Rectal smooth muscle tissue (tissue), 1 donor: Measurements from ENCODE around the gene ENTHD1.
"Not testable (repeated sequence)": the region's sequence is repeated elsewhere in the genome, so short reads cannot be mapped to it uniquely, and the experiment has no call there.

Source experiments
- H3K27ac ChIP-seq: one replicate; pipeline ENCODE4 v1.7.0; 2013; ENCODE audit warnings: low read depth, low read length, inconsistent platforms
- H3K27me3 ChIP-seq: one replicate; pipeline ENCODE4 v1.7.0; 2013; ENCODE audit warnings: low read length; ENCODE audit not compliant: control insufficient read depth, insufficient read depth
- H3K36me3 ChIP-seq: one replicate; pipeline ENCODE4 v1.7.0; 2013; ENCODE audit warnings: low read length; ENCODE audit not compliant: control insufficient read depth, insufficient read depth
- H3K4me1 ChIP-seq: one replicate; pipeline ENCODE4 v1.7.0; 2013; ENCODE audit warnings: low read length; ENCODE audit not compliant: control insufficient read depth, insufficient read depth
- H3K4me3 ChIP-seq: one replicate; pipeline ENCODE4 v1.7.0; 2013; ENCODE audit warnings: low read length
- H3K9ac ChIP-seq: one replicate; pipeline ENCODE4 v1.7.0; 2013; ENCODE audit warnings: low read length

Gene ENTHD1

GRCh38 chr22:39851606-39852315, 41.8 kb downstream of the ENTHD1 start:
- no peaks in the 10 kb centered on the region for H3K27me3 ChIP-seq
- H3K27ac ChIP-seq, result no peak overlapping the region
- H3K4me1 ChIP-seq, result no peaks in the 10 kb centered on the region
- H3K4me3 ChIP-seq, result no peak overlapping the region
- no peak overlapping the region for H3K9ac ChIP-seq
- H3K36me3 ChIP-seq, result no peaks in the 10 kb centered on the region

GRCh38 chr22:39847477-39847876, 46.1 kb downstream of the ENTHD1 start:
- Histone ChIP-seq H3K4me3 (no peak overlapping the region), H3K36me3 (no peaks in the 10 kb centered on the region), H3K9ac (no peak overlapping the region), H3K4me1 (no peaks in the 10 kb centered on the region), H3K27ac (no peak overlapping the region), H3K27me3 (no peaks in the 10 kb centered on the region)

GRCh38 chr22:39846539-39846938, 47.0 kb downstream of the ENTHD1 start:
- H3K4me3 ChIP-seq, H3K9ac ChIP-seq, H3K36me3 ChIP-seq, H3K27me3 ChIP-seq, H3K27ac ChIP-seq, H3K4me1 ChIP-seq: not testable (repeated sequence)

GRCh38 chr22:39845529-39845928, 48.0 kb downstream of the ENTHD1 start:
- no peak overlapping the region for H3K27ac ChIP-seq
- H3K9ac ChIP-seq, result no peak overlapping the region
- no peaks in the 10 kb centered on the region for H3K4me1 ChIP-seq
- H3K27me3 ChIP-seq, result no peaks in the 10 kb centered on the region
- H3K36me3 ChIP-seq, result no peaks in the 10 kb centered on the region
- H3K4me3 ChIP-seq, result no peak overlapping the region

GRCh38 chr22:39839917-39840510, 53.5 kb downstream of the ENTHD1 start:
- no peak overlapping the region for H3K27ac ChIP-seq
- no peaks in the 10 kb centered on the region for H3K27me3 ChIP-seq
- H3K4me3 ChIP-seq, result no peak overlapping the region
- H3K4me1 ChIP-seq, result no peaks in the 10 kb centered on the region
- no peak overlapping the region for H3K9ac ChIP-seq
- H3K36me3 ChIP-seq, result no peaks in the 10 kb centered on the region

- H3K4me1 ChIP-seq, result no peaks in the 10 kb centered on the region
- no peaks in the 10 kb centered on the region for H3K27me3 ChIP-seq
- H3K27ac ChIP-seq, result no peak overlapping the region
- no peaks in the 10 kb centered on the region for H3K36me3 ChIP-seq
- H3K4me3 ChIP-seq, result no peak overlapping the region
- no peak overlapping the region for H3K9ac ChIP-seq
Measured at GRCh38 chr22:39839204-39839603, 54.4 kb downstream of the ENTHD1 start.

- no peak overlapping the region for H3K27ac ChIP-seq
- no peak overlapping the region for H3K4me3 ChIP-seq
- no peaks in the 10 kb centered on the region for H3K4me1 ChIP-seq
- H3K9ac ChIP-seq, result no peak overlapping the region
- no peaks in the 10 kb centered on the region for H3K27me3 ChIP-seq
- H3K36me3 ChIP-seq, result no peaks in the 10 kb centered on the region
Measured at GRCh38 chr22:39833610-39834009, 60.0 kb downstream of the ENTHD1 start.

- H3K9ac ChIP-seq, result no peak overlapping the region
- no peak overlapping the region for H3K4me3 ChIP-seq
- no peak overlapping the region for H3K27ac ChIP-seq
- no peaks in the 10 kb centered on the region for H3K4me1 ChIP-seq
- H3K27me3 ChIP-seq, result no peaks in the 10 kb centered on the region
- H3K36me3 ChIP-seq, result no peaks in the 10 kb centered on the region
Measured at GRCh38 chr22:39833093-39833492, 60.5 kb downstream of the ENTHD1 start.

GRCh38 chr22:39832627-39833074, 60.9 kb downstream of the ENTHD1 start:
- no peaks in the 10 kb centered on the region for H3K27me3 ChIP-seq
- H3K27ac ChIP-seq, result no peak overlapping the region
- no peak overlapping the region for H3K9ac ChIP-seq
- H3K36me3 ChIP-seq, result no peaks in the 10 kb centered on the region
- no peaks in the 10 kb centered on the region for H3K4me1 ChIP-seq
- no peak overlapping the region for H3K4me3 ChIP-seq

GRCh38 chr22:39825661-39826102, 67.9 kb downstream of the ENTHD1 start:
- Histone ChIP-seq H3K4me3 (no peak overlapping the region), H3K4me1 (no peaks in the 10 kb centered on the region), H3K27ac (no peak overlapping the region), H3K27me3 (no peaks in the 10 kb centered on the region), H3K36me3 (no peaks in the 10 kb centered on the region), H3K9ac (no peak overlapping the region)

GRCh38 chr22:39821008-39821407, 72.6 kb downstream of the ENTHD1 start:
- no peaks in the 10 kb centered on the region for H3K36me3 ChIP-seq

GRCh38 chr22:39820256-39820655, 73.3 kb downstream of the ENTHD1 start:
- Histone ChIP-seq H3K9ac (no peak overlapping the region), H3K27me3 (no peaks in the 10 kb centered on the region), H3K36me3 (no peaks in the 10 kb centered on the region), H3K4me3 (no peak overlapping the region), H3K4me1 (no peaks in the 10 kb centered on the region), H3K27ac (no peak overlapping the region)

More at GRCh38 chr22:39821008-39821407, 72.6 kb downstream of the ENTHD1 start:
- H3K27me3 ChIP-seq, result no peaks in the 10 kb centered on the region
- no peak overlapping the region for H3K4me3 ChIP-seq
- no peaks in the 10 kb centered on the region for H3K4me1 ChIP-seq
- no peak overlapping the region for H3K9ac ChIP-seq
- H3K27ac ChIP-seq, result no peak overlapping the region

- Histone ChIP-seq H3K9ac (no peak overlapping the region), H3K4me3 (no peak overlapping the region), H3K27ac (no peak overlapping the region), H3K4me1 (no peaks in the 10 kb centered on the region), H3K36me3 (no peaks in the 10 kb centered on the region), H3K27me3 (no peaks in the 10 kb centered on the region)
Measured at GRCh38 chr22:39819429-39819828, 74.1 kb downstream of the ENTHD1 start.
